B cell (primary cell): Measurements from ENCODE around the gene TBC1D14. TPM values are rescaled to one million over a fixed set of nuclear protein-coding genes. Genes with fewer than 3 reads are reported as not detected.

Experiments used
- ATAC-seq: fragments of 200-7000 bp; cut with Tn5 transposase; one replicate; pipeline ENCODE4 v1.10.0; 2021; ENCODE audit warnings: low read depth, mild to moderate bottlenecking, moderate number of reproducible peaks, moderate library complexity
- CTCF ChIA-PET: fragments of 350-600 bp; sonication (Branson Sonifier 250); formaldehyde crosslinking; loops from one replicate; lab custom pipeline; 2021; ENCODE audit warnings: antibody characterized with exemption, inconsistent platforms; lab: Charles Lee
- POLR2A ChIA-PET: fragments of 350-600 bp; sonication (Branson Sonifier 250); formaldehyde crosslinking; loops from one replicate; lab custom pipeline; 2021; ENCODE audit warnings: antibody characterized with exemption; lab: Charles Lee
- DNase-seq: peaks from one replicate; pipeline ENCODE4 v3.0.0; 2013
- H2AFZ ChIP-seq: 2 replicates; pipeline ENCODE4 v1.6.1; 2012; ENCODE audit warnings: mild to moderate bottlenecking, low read depth, low read length; ENCODE audit not compliant: insufficient read depth, poor library complexity, severe bottlenecking
- H3K27ac ChIP-seq, 2 donors: 1 replicate in 1 of 2; 2 replicates in 1 of 2; pipeline ENCODE4 v1.5.1; 2012 to 2013; ENCODE audit warnings: low read length in 2 of 2, mild to moderate bottlenecking in 2 of 2, moderate library complexity in 1 of 2
- H3K27me3 ChIP-seq, 4 experiments: fragments of 200-600 bp in 1 of 4; sonication (generic) in 1 of 4; replicated peaks in 1 of 4; 1 replicate in 2 of 4; 2 replicates in 2 of 4; pipeline versions ENCODE4 v1.6.1 to v1.7.0; 2013 to 2016; ENCODE audit warnings: low read length in 3 of 4, mild to moderate bottlenecking in 2 of 4, mixed read lengths in 1 of 4, moderate library complexity in 1 of 4; ENCODE audit not compliant: insufficient read depth in 4 of 4, control insufficient read depth in 3 of 4; ENCODE audit errors: control extremely low read depth in 1 of 4
- H3K36me3 ChIP-seq, 2 experiments: replicated peaks in 1 of 2; 1 replicate in 1 of 2; 2 replicates in 1 of 2; pipeline versions ENCODE4 v1.6.1 to v1.7.1; 2013; ENCODE audit warnings: low read length in 1 of 2; ENCODE audit not compliant: insufficient read depth in 2 of 2, control insufficient read depth in 1 of 2; ENCODE audit errors: control extremely low read depth in 1 of 2, extremely low read depth in 1 of 2
- H3K4me1 ChIP-seq, 2 donors: fragments of 200-600 bp in 1 of 2; sonication (generic) in 1 of 2; 1 replicate in 1 of 2; 2 replicates in 1 of 2; pipeline versions ENCODE4 v1.5.1 to v1.6.1; 2013 to 2017; ENCODE audit warnings: low read length in 2 of 2; ENCODE audit not compliant: control insufficient read depth in 2 of 2, insufficient read depth in 2 of 2
- H3K4me2 ChIP-seq: replicated peaks from 2 replicates; pipeline ENCODE3; 2012; ENCODE audit warnings: mild to moderate bottlenecking, low read depth, low read length; ENCODE audit not compliant: poor library complexity, severe bottlenecking
- H3K4me3 ChIP-seq, 5 experiments: fragments of 200-600 bp in 1 of 5; sonication (generic) in 1 of 5; 1 replicate in 3 of 5; 2 replicates in 2 of 5; pipeline versions ENCODE4 v1.5.1 to v1.7.0; 2011 to 2016; ENCODE audit warnings: low read length in 4 of 5, mild to moderate bottlenecking in 4 of 5, low read depth in 2 of 5, control low read depth in 1 of 5, moderate library complexity in 1 of 5; ENCODE audit not compliant: insufficient read depth in 1 of 5; ENCODE audit errors: control extremely low read depth in 1 of 5, extremely low read depth in 1 of 5
- H3K79me2 ChIP-seq: fragments of 200-600 bp; sonication (generic); one replicate; pipeline ENCODE4 v1.6.0; 2016; ENCODE audit warnings: low read length; ENCODE audit not compliant: control insufficient read depth, insufficient read depth
- H3K9ac ChIP-seq: fragments of 200-600 bp; sonication (generic); 2 replicates; pipeline ENCODE4 v1.6.1; 2017; ENCODE audit warnings: mild to moderate bottlenecking, low read length, moderate library complexity
- H3K9me3 ChIP-seq, 3 donors: one replicate each; pipeline versions ENCODE4 v1.6.1 to v1.7.1; 2013; ENCODE audit warnings: low read length in 2 of 3; ENCODE audit not compliant: control insufficient read depth in 2 of 3, insufficient read depth in 1 of 3; ENCODE audit errors: control extremely low read depth in 1 of 3
- H4K20me1 ChIP-seq: 2 replicates; pipeline ENCODE4 v1.6.0; 2012; ENCODE audit warnings: mild to moderate bottlenecking, low read length; ENCODE audit not compliant: insufficient read depth, control insufficient read depth, poor library complexity, severe bottlenecking
- H3K27ac Mint-ChIP-seq: one replicate; pipeline ENCODE4 v1.8.0; 2021; ENCODE audit warnings: mixed read lengths
- H3K27me3 Mint-ChIP-seq: one replicate; pipeline ENCODE4 v1.8.0; 2021; ENCODE audit warnings: mixed read lengths
- H3K4me1 Mint-ChIP-seq: one replicate; pipeline ENCODE4 v1.8.0; 2021; ENCODE audit warnings: mixed read lengths
- H3K4me3 Mint-ChIP-seq: one replicate; pipeline ENCODE4 v1.8.0; 2021; ENCODE audit warnings: mixed read lengths
- H3K9me3 Mint-ChIP-seq: one replicate; pipeline ENCODE4 v1.8.0; 2022; ENCODE audit warnings: mixed read lengths; ENCODE audit not compliant: insufficient read depth
- CTCF ChIP-seq: fragments of 200-600 bp; IDR thresholded peaks from one replicate; pipeline ENCODE4 v1.8.0; 2022; ENCODE audit warnings: antibody characterized with exemption, mild to moderate bottlenecking
- EZH2 ChIP-seq: IDR thresholded peaks from 2 replicates; pipeline ENCODE4 v1.6.1; 2012; ENCODE audit warnings: borderline replicate concordance, low read depth, mild to moderate bottlenecking, moderate library complexity, low read length; ENCODE audit not compliant: insufficient read depth, poor library complexity, severe bottlenecking
- WGBS: methylation state at CpG from one replicate; pipeline ENCODE4 v1.1.5; 2013; ENCODE audit warnings: missing lambda C conversion rate; ENCODE audit not compliant: insufficient coverage; 5-methylcytosine and 5-hydroxymethylcytosine counted together
- intact Hi-C: fragments of 100-400 bp; cut with micrococcal nuclease; formaldehyde crosslinking; loops from one replicate; pipeline ENCODE4 v1.10.0; 2022
- polyA plus RNA-seq: library from polyadenylated mRNA; depleted of rRNA; stranded (reverse); fragments of >200 nt; gene quantifications from 2 replicates; pipeline ENCODE4 v1.2.3, GENCODE V29; 2012
- total RNA-seq, 2 donors: library from RNA; stranded (reverse); fragments of 120-200 nt in 1 of 2; gene quantifications; 1 replicate in 1 of 2; 2 replicates in 1 of 2; pipeline versions ENCODE4 v1.2.3 to v1.2.4, GENCODE V29; 2013 to 2022

TBC1D14 gene
- total and polyA plus RNA-seq, 2 donors (not counting 1 experiment from before 2014, with no cell fraction given), result 21.9 to 42.0 TPM

DNA sequence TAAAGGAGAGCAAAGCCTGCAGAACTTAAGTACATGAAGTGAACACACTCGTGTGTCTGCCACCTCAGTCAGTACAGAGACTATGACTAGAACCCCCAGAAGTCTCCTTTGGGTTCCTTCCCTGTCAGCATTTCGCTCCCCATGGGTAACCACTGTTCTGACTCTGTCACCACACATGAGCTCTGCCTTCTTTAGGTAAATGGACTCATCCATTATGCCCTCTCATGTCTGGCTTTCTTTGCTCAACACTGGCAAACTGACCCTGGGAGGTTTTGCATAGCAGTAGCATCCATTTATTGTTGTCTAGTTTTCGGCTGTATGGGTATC is 38.5 kb downstream of the TBC1D14 start:
- ChIA-PET CTCF (interaction anchor here (1.4 kb wide), 1 partner anchor 15 kb away, joined by 3 read pairs; no protein-coding TSS in a partner anchor), POLR2A (no interaction called here)
- Histone ChIP-seq H3K4me3 (no peak overlapping the region), H3K9me3 (no peaks in the 10 kb centered on the region), H2AFZ (no peak overlapping the region), H3K27ac (no peak overlapping the region), H4K20me1 (peaks cover 29% of the 10 kb centered on the region), H3K27me3 (no peaks in the 10 kb centered on the region), H3K4me1 (peaks cover 10 to 16% of the 10 kb centered on the region in 2 donors), H3K9ac (no peak overlapping the region), H3K79me2 (peaks cover 97% of the 10 kb centered on the region), H3K4me2 (no peak overlapping the region), H3K36me3 (peaks cover 0 to 7% of the 10 kb centered on the region in 2 experiments)
- Mint-ChIP-seq H3K9me3 (no peaks in the 10 kb centered on the region), H3K27ac (no peak overlapping the region), H3K4me1 (peaks cover 20% of the 10 kb centered on the region), H3K27me3 (no peaks in the 10 kb centered on the region), H3K4me3 (no peak overlapping the region)
- ATAC-seq, result no peak
- DNase-seq, result no peak
- TF ChIP-seq CTCF (no peak), EZH2 (no peak)
- intact Hi-C loops, result no loop called here
- WGBS, result 89% methylated on average over 3 of the region's 3 CpGs

GRCh38 chr4:6951880-6952381 is 42.3 kb downstream of the TBC1D14 start:
- ATAC-seq (no peak), DNase-seq (no peak)
- Histone ChIP-seq H3K79me2 (peaks cover 96% of the 10 kb centered on the region), H2AFZ (no peak overlapping the region), H3K4me2 (no peak overlapping the region), H3K4me3 (no peak overlapping the region), H3K9ac (no peak overlapping the region), H3K36me3 (no peaks in the 10 kb centered on the region), H3K27ac (no peak overlapping the region), H3K9me3 (no peaks in the 10 kb centered on the region), H3K4me1 (peaks cover 10% of the 10 kb centered on the region in 2 donors), H3K27me3 (no peaks in the 10 kb centered on the region), H4K20me1 (peaks cover 57% of the 10 kb centered on the region)
- no peak overlapping the region for H3K27ac Mint-ChIP-seq
- no peaks in the 10 kb centered on the region for H3K9me3 Mint-ChIP-seq
- intact Hi-C loops, result no loop called here
- ChIA-PET POLR2A (interaction anchor here (1.1 kb wide), 1 partner anchor 34 kb away, joined by 3 read pairs; no protein-coding TSS in a partner anchor), CTCF (no interaction called here)
- no peak overlapping the region for H3K4me3 Mint-ChIP-seq
- peaks cover 15% of the 10 kb centered on the region for H3K4me1 Mint-ChIP-seq
- no peaks in the 10 kb centered on the region for H3K27me3 Mint-ChIP-seq
- TF ChIP-seq EZH2, result no peak
- no peak for TF ChIP-seq CTCF
- 89% methylated on average over 13 of the region's 13 CpGs for WGBS
